ENCODE data around the gene SLC2A4RG. TPM values are rescaled to one million over a fixed set of nuclear protein-coding genes. Genes with fewer than 3 reads are reported as not detected.

Gene SLC2A4RG
- total RNA-seq, 1 experiment from 2014 or later: 166 TPM

DNA sequence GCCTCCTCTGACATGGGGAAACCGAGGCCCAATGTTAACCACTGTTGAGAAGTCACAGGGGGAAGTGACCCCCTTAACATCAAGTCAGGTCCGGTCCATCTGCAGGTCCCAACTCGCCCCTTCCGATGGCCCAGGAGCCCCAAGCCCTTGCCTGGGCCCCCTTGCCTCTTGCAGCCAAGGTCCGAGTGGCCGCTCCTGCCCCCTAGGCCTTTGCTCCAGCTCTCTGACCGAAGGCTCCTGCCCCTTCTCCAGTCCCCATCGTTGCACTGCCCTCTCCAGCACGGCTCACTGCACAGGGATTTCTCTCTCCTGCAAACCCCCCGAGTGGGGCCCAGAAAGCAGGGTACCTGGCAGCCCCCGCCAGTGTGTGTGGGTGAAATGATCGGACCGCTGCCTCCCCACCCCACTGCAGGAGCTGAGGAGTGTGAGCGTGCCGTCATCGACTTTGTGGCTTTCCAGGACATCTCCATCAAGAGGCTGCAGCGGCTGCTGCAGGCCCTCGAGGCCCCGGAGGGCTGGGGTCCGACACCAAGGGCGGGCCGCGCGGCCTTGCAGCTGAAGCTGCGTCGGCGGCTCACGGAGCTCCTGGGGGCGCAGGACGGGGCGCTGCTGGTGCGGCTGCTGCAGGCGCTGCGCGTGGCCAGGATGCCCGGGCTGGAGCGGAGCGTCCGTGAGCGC is 41.6 kb upstream of the SLC2A4RG start:
- in situ Hi-C loops (cut with HindIII; ENCODE audit: low pct_unique_long_range_greater_than_20kb, low sequenced_read_pairs): no loop called here
- DNase-seq (ENCODE audit: low read depth): no peak

DNA sequence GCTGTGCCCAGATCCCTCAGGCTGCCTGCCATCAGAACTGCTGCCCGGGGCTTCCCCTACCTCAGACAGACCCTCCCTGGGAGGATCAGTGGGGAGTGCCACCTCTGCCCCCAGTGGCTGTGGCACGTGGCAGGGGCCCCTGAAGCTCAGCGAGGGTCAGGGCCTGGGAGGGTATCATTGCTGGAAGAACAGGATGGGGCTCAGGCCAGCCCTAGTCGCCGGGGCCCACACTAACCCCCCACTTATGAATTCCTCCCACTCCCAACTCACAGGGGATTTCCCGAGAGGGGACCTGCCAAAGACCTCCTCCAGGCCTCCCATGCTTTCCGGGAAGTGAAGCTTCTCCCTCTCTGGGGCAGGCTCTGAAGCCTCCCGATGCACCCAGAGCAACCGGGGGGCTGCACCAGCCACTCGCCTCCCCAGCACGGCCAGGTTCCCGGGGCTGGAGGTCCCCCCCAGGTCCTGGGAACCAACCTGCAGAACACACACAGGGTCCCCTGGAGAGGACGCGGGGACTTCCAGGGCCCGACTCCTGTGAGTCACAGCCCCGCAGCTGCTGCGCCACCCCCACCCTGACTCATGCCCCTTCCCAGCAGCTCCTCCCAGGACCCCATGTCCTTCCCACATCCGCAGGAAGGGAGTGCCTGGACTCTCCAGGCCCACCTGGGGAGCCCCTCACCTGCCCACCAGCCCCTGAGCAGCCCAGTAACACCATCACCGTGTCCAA is 40.7 kb upstream of the SLC2A4RG start:
- in situ Hi-C loops (cut with HindIII; ENCODE audit: low pct_unique_long_range_greater_than_20kb, low sequenced_read_pairs): no loop called here
- DNase-seq (ENCODE audit: low read depth): peak; percentile 91

DNA sequence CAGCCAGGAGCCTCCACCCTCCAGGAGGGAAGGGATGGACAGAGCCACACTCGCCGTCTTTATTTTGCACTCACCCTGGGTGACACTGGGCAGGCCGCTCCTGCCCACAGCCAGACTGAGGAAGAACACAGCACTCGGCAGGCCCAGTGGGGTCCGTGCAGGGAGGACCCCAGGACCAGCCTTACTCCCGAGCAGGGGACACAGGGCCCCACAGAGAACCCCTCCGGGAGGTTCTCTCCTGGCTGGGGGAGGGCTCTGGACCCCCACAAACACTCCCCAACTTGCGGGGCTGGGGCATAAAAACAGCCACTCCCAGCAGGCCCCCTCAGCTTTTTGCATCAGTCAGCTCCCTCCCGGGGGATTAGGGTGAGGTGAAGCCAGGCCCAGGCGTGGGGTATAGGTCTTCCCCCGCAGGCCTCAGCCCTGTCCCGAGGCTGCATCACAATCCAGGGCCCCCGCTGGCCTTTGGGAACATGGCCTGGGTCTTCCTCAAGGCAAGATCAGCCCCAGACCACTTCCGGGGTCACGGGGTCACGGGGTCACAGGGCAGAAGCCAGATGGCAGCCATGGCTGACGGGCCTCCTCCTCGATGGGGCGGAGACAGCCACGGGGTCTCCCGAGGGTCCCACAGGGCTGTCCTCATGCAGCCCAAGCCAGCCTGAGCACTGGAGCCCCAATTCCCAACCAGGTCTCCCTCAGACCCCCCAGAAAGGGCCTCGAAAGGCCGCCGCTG is 39.9 kb upstream of the SLC2A4RG start:
- in situ Hi-C loops (cut with HindIII; ENCODE audit: low pct_unique_long_range_greater_than_20kb, low sequenced_read_pairs): no loop called here
- DNase-seq (ENCODE audit: low read depth): no peak

DNA sequence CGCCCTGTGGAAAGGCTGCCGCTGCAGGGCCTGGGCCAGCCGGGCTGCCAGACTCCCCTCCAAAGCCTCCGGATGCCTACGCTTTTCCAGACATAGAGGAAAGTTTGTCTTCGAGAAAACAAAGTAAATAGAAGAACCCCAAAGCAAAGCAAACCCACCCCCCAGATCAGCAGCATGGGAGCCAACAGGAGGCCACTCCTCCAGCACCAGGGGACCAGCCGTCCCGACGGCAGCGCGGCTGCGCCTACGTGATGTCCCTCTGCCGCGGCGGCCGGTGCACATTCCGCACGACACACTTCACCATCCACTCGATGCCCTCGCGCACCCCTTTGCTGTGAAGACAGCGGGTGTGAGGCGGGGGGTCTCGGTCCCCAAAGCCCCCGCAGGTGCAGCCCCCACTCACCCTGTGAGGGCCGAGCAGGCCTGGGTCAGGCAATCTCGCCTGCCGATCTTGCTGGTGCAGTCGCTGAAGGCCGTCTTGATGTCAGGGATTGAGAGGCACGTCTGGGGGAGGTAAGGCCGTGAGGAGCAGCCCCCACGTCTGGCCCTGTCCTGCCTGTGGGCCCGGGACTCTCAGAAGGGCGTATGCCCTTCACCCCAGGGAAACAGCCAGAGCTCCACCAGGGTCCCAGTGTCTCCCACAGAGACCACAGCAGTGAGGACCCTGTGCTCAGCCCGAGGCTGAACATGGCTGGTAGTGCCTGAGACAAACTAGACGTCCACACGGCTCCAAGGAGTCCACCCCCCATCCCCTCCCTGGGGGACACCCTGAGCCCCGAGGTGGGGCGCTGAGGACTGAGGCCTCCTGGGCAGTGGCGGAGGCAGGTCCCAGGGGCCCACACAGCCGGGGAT is 39.2 kb upstream of the SLC2A4RG start:
- DNase-seq (ENCODE audit: low read depth): no peak
- in situ Hi-C loops (cut with HindIII; ENCODE audit: low pct_unique_long_range_greater_than_20kb, low sequenced_read_pairs): no loop called here

DNA sequence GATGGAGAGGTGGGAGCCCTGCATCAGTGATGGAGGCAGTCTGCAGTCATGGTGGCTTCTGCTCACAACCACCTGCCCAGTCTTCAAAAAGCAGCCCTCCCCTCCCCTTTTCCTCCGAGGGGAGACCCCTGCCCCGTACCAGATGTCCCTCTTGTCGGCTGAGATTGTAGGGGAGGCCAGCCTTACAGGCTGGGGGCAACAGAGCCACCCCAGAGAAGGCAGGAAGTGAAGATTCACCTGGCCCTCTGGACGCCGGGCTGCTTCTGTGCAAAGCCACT is 38.6 kb upstream of the SLC2A4RG start:
- in situ Hi-C loops (cut with HindIII; ENCODE audit: low pct_unique_long_range_greater_than_20kb, low sequenced_read_pairs): no loop called here

DNA sequence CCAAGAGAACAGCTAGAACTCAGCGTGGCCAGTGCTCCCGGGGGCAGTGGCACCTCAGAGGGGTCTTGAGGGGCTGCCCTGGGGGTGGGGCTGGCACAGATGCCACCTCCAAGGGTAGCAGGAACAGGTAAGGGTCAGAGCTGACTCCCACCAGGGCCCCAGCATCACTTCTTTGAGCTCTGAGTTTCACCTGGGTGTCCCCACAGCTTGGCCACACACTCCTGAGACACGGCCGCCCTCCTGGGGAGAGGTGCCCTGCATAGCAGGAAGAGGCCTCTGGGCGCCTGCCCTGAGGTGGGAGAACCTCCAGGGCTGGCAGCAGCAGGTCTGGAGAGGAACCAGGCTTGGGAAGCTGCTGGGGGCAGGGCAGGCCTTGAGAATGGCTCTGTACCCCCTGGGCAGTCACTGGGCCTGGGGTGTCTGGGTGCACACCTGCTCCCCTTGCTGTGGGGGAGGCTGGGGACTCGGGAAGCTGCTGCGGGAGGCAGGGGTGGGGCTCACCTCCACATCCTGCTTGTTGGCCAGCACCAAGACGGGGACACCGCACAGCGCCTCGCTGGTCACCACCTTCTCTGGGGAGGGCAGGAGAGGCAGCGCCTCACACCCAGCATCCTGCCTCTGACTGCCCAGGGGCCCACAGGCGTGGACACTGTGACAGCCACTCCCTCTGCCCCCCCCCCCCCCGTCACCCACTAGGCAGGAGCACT is 38.1 kb upstream of the SLC2A4RG start:
- in situ Hi-C loops (cut with HindIII; ENCODE audit: low pct_unique_long_range_greater_than_20kb, low sequenced_read_pairs): no loop called here

More for the DNA sequence above, 38.6 kb upstream of the SLC2A4RG start:
- no peak for DNase-seq (ENCODE audit: low read depth)

DNA sequence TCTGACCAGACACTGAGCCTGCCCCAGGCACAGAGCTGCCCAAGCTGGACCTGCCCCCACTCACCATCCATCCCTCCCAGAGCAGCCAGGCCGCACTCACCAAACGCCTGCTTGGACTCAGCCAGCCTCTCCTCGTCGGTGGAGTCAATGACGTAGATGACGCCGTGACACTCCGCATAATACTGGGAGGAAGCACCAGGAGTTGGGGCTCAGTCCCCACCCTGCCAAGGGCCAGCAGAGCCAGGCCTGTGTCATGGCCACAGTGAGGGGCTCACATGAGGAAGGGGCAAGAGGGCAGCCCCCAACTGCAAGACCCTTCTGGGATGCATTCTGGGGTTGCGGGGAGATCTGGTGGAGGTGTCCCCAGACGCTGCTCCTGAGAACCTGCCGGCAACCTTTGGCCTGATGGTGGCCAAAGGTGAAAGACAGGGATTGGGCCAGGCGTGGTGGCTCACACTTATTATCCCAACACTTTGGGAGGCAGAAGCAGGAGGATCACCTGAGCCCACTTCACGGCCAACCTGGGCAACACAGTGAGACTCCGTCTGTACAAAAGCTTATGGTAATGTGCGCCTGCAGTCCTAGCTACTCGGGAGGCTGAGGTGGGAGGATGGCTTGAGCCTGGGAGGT is 37.4 kb upstream of the SLC2A4RG start:
- in situ Hi-C loops (cut with HindIII; ENCODE audit: low pct_unique_long_range_greater_than_20kb, low sequenced_read_pairs): no loop called here
- no peak for DNase-seq (ENCODE audit: low read depth)

More for the DNA sequence above, 38.1 kb upstream of the SLC2A4RG start:
- DNase-seq (ENCODE audit: low read depth): no peak

DNA sequence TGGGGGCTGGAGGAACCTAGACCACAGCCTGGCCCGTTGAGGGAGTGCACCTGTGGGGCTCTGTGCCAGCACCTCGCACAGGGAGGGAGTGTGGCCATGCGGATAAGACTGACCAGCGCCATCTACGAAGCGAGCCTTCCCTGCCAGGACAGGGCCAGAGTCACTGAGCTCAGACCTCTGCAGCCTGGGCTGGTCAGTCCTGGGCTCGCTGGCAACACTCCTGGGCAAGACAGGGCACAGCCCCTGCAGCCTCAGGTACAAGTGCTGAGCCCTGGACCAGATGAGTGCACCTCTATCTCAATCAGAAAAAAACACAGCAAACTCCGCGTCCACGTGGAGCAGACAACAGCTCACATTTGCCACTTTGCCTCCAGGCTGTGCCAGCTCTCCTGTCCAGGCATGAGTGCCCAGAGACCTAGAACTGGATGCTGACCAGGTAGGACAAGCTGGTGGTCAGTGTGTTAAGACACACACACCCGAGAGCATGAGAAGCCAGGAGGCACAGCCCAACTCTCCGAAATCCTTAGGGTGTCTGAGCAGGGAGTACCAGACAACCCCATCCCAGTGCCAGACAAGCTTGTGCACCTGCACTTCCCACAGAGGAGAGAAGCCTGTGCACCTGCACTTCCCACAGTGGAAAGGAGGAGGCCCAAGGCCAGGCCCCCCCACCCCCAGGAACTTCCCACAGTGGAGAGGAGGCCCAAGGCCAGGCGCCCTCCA is 36.7 kb upstream of the SLC2A4RG start:
- in situ Hi-C loops (cut with HindIII; ENCODE audit: low pct_unique_long_range_greater_than_20kb, low sequenced_read_pairs): no loop called here
- no peak for DNase-seq (ENCODE audit: low read depth)

DNA sequence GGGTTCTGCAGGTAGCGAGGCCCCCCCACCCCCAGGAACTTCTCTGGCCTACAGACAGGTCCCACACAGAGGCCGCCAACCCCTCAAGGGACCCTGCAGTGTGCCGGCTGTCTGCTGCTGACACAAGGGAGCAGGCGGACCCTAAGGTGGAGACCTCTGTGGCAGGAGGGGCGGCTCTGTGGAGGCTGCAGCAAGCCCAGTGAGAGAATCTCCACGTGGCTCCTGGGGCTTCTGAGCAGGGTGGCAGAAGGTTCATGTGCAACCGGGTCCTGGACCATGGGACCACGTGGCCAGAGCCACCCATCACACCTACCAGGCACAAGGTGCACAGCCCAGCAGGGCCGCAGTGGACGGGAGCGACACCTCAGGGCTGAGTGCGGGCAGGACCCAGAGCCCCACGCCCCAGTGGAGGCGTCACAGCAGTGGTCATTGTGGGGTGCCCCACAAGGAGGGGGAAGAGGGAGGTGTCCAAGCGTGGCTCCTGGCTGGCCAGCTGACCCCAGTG is 36.1 kb upstream of the SLC2A4RG start:
- in situ Hi-C loops (cut with HindIII; ENCODE audit: low pct_unique_long_range_greater_than_20kb, low sequenced_read_pairs): no loop called here
- DNase-seq (ENCODE audit: low read depth): no peak

DNA sequence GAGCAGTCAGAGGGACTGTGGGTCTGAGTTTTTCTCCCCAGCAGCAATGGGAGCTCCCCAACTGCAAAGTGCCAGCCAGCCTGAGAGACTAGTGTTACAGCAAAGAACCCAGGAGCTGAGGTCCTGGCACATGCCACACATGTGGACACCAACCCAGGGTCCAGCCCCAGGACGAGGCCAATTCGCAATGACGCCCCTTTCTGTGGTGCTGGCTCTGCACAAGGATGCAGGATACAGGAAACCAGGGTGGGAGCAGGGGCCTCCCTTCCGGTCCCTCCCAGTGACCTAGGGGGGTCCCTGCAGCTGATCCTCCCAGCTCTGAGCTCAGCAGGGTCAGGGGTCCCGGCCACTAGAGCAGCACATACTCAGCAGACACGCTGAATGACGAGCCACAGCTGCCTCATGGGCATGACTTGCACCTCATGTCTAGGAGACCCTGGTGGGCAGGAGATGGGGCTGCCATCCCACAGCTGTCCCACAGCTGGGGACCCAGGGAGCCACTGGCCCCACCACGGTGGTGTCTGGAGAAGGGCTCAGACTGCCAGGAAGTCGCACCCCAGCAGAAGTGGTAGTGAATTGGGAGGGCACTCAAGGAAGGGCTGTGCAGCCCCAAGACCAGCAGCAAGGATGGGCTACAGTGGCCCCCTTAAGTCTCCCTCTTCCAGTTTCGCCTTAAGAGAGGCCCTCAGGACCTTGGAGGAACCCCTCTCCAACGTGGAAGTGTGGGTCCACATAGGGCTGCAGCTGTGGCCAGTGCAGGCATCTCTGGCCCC is 35.4 kb upstream of the SLC2A4RG start:
- in situ Hi-C loops (cut with HindIII; ENCODE audit: low pct_unique_long_range_greater_than_20kb, low sequenced_read_pairs): no loop called here

DNA sequence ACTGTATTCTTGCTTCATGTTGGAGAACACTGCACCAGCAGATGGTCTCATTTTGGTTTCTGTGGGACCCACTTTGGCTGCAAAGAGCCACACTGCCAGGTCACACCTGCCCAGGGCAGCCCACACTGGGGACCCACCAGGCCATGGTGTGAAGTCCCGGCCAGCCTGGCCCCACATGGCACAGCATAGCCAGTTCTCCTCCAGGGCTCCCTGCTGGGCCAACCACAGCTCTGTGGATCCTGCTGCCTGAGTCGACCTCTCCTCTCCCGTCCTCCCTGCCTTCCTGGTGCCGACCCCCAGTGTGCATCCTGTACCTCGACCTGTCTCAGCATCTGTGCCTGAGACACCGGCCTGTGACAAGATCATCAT is 34.8 kb upstream of the SLC2A4RG start:
- DNase-seq (ENCODE audit: low read depth): no peak
- in situ Hi-C loops (cut with HindIII; ENCODE audit: low pct_unique_long_range_greater_than_20kb, low sequenced_read_pairs): no loop called here

More for the DNA sequence above, 35.4 kb upstream of the SLC2A4RG start:
- no peak for DNase-seq (ENCODE audit: low read depth)

DNA sequence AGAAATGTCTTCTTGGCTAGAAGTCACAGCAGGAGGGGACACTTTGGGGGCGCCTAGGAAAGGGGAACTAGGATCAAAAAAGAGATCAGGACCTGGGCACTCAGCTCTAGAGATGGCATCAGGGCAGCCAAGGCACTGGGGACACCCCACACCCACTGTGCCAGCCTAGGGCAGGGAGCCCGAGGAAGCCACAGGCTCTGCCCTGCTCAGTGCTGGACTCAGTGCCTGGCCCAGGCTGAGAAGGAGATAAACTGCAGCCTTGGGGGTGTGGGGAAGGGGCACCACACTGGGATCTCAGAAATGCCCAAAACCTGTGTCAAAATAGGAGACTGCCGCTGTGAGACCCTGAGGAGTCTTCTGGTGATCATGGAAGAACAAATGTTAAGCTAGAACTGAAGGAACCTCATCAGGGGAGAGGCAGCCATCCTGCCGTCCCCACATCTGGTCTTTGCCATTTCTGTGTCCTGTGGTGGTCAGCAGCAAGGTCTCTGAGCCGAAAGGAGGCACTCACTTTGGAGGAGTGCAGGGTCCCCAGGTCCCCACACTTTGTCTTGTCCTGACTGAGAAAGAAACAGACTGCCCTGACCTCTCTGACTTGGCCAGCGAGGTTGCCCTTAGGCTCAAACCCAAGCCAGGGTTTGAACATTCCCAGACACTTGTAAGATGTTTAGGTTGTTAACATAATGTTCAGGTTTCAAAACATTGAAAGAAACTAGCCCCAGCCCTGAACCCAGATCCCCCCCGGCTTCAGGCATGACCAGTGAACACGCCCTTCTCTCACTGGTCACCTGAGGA is 34.1 kb upstream of the SLC2A4RG start:
- no peak for DNase-seq (ENCODE audit: low read depth)
- in situ Hi-C loops (cut with HindIII; ENCODE audit: low pct_unique_long_range_greater_than_20kb, low sequenced_read_pairs): no loop called here

DNA sequence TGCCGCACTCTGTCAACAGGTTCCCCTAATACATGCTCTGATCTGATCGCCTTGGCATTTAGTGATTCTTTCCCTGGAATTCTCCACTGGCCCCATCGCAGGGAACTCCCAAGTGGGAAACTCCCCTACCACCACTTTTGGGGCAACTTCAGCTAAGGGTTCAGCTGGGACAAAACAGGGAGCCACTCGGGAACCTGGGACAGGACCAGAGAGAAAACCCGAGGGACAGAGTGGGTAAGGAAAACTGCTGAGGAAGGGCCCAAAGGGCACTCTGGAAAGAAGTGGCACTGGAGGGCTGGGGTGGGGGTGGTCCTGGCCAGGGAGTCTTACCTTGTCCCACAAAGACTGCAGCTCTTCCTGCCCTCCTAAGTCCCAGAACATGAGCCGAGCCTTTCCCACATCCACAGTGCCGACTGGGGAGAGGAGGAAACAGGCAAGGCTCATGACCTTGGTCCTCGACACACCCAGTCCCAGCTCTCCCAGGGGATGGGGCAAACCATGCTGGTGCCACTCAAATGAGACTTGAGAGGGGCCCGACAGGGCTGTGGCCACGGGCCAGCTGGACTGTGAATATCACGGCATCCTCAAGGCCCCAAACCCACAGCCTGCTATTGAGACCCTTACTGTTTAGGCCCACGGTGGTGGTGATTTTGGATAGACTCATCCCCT is 33.4 kb upstream of the SLC2A4RG start:
- no peak for DNase-seq (ENCODE audit: low read depth)
- in situ Hi-C loops (cut with HindIII; ENCODE audit: low pct_unique_long_range_greater_than_20kb, low sequenced_read_pairs): no loop called here

DNA sequence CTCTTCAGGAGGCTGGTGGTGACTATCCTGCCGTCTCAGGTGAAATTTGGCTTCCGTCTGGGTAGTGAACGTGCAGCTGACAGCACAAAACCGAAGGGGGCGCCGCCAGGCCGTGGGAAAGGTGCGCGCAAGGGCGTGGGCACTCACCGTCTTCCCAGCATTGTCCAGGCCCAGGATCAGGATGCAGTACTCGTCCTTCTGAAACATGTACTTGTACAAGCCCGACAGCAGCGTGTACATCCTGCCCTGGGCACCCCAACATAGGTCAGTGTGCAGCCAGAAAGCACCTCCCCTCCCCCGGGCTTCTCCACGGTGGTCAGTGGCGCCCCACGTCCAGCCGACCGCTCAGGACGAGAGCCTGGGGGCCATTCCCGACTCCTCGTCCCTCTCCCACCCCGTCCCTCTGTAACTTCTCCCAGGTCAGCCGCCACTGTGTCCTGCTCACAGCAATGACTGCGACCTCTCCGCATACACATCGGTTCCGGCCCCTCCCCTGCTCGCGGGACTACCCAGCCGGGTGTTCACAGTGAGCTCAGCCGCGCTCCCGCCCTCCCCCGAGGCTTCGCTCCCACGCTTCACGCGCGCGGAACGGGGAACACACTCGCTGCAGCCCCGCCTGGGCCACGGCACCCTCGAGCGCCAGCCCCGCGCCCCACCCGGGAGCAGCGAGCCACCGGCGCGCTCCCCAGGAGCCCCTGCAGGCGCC is 32.6 kb upstream of the SLC2A4RG start:
- in situ Hi-C loops (cut with HindIII; ENCODE audit: low pct_unique_long_range_greater_than_20kb, low sequenced_read_pairs): no loop called here

More for the DNA sequence above, 32.6 kb upstream of the SLC2A4RG start:
- peak; percentile 55 for DNase-seq (ENCODE audit: low read depth)

Measured in Caki2 (cell line).